Measurements from ENCODE around the gene MSI2. TPM values are rescaled to one million over a fixed set of nuclear protein-coding genes. Genes with fewer than 3 reads are reported as not detected.

Gene MSI2
- total and polyA plus RNA-seq, 9 of the 15 experiments (the other 6 are each of a cell fraction or from before 2014, with no cell fraction given): 4.6 to 61.8 (median 42.4) TPM

DNA sequence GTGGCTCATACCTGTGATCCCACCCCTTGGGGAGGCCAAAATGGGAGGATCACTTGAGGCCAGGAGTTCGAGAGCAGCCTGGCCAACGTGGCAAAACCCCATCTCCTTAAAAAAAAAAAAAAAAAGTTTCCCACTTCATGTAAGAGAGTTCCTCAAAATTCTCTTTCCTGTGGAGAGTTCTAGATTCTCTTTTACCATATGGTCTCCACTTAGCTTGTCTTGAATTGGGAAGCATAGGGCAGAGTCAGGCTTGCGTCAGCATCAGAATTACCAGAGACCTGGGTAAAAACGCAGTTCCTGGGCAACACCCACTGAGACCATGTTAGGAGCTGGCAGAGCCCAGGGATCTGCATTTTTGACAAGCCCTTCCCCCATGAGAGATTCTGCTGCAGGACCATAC is 330.4 kb downstream of the MSI2 start (continued):
- no peak for TF ChIP-seq POLR3A (IDR thresholded peaks at IDR 0.05; ENCODE audit: borderline replicate concordance, extremely low read depth, insufficient read depth, insufficient read length)
- TF ChIP-seq SMAD3 (CRISPR knock-in tag; conservative IDR thresholded peaks at IDR 0.05): no peak

DNA sequence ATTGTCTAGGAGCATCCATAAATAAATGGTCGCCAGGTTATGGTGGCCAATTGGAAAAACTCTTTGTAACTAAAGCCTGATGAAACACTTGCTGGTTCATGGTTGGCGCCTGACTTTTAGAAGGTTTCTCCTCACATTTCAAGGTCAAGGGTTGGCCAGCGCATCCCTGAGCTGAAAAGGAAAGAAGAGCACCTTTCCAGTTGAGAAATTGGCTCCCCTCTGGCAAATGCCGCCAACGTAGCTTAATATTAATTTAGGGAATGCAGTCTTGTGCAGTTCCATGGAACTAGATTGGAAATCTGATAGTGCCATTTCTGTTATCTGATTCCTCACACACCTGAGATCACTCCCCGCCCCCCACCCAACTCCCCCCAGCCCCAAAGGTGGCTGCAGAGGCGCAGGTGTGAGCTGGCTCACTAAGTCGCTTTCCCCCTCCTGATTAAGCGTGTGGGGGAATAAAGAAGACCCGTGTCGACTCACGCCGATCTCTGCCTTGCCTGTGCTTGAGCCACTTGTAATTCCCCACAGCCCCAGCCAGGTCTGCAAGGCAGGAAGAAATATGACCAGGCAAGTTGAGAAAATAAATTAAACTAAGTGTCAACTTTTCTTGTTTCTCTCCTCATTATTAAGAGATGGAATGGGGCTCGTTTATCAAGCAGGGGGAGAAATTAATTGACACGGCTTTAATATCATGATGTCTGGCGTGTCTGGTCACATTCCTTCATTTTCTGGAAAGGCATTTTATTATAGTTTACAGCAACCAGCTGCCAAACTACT is 331.1 kb downstream of the MSI2 start:
- no TSS peak for BruUV-seq (replicated peaks)
- FAIRE-seq: no peak
- H3K9me1 ChIP-seq (ENCODE audit: control insufficient read depth, insufficient read depth, low read length): no peaks in the 10 kb centered on the region
- WGBS (ENCODE audit: insufficient coverage, low coverage, missing lambda C conversion rate): 60% methylated on average over 13 of the region's 16 CpGs
- H3K9ac ChIP-seq (ENCODE audit: insufficient read depth in 1 of 2, low read depth in 2 of 2, low read length in 2 of 2): no peak overlapping the region
- TF ChIP-seq CSDE1 (IDR thresholded peaks at IDR 0.05) (no peak), SMAD2 (IDR thresholded peaks at IDR 0.05; ENCODE audit: low read depth, low read length) (no peak), NKRF (IDR thresholded peaks at IDR 0.05; ENCODE audit: borderline replicate concordance) (no peak), RFX7 (CRISPR knock-in tag; IDR thresholded peaks at IDR 0.05) (no peak), RBFOX2 (IDR thresholded peaks at IDR 0.05; ENCODE audit: low read depth, low read length) (no peak), TRIM24 (IDR thresholded peaks at IDR 0.05) (no peak)
- TF ChIP-seq, protein P1, sequence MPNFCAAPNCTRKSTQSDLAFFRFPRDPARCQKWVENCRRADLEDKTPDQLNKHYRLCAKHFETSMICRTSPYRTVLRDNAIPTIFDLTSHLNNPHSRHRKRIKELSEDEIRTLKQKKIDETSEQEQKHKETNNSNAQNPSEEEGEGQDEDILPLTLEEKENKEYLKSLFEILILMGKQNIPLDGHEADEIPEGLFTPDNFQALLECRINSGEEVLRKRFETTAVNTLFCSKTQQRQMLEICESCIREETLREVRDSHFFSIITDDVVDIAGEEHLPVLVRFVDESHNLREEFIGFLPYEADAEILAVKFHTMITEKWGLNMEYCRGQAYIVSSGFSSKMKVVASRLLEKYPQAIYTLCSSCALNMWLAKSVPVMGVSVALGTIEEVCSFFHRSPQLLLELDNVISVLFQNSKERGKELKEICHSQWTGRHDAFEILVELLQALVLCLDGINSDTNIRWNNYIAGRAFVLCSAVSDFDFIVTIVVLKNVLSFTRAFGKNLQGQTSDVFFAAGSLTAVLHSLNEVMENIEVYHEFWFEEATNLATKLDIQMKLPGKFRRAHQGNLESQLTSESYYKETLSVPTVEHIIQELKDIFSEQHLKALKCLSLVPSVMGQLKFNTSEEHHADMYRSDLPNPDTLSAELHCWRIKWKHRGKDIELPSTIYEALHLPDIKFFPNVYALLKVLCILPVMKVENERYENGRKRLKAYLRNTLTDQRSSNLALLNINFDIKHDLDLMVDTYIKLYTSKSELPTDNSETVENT (CRISPR knock-in tag; IDR thresholded peaks at IDR 0.05): no peak
- intact Hi-C loops (cut with micrococcal nuclease): no loop called here
- no peaks in the 10 kb centered on the region for H3K79me2 ChIP-seq (ENCODE audit: control insufficient read depth, insufficient read depth, low read length)
- H2AFZ ChIP-seq (ENCODE audit: low read depth, low read length): no peak overlapping the region
- in situ Hi-C loops (cut with MboI): no loop called here
- H3K36me3 ChIP-seq (ENCODE audit: control insufficient read depth, insufficient read depth, low read length): no peaks in the 10 kb centered on the region
- CTCF ChIA-PET (ENCODE audit: low intra/inter-chr PET ratio): no interaction called here
- no peak for DNase-seq (ENCODE audit: extremely low read depth in 1 of 4, low spot score in 3 of 4)
- H3K27ac ChIP-seq (ENCODE audit: extremely low read depth, low read depth, low read length): no peak overlapping the region
- no peaks in the 10 kb centered on the region for H3K4me1 ChIP-seq (replicated peaks in 1 of 2; ENCODE audit: control insufficient read depth in 2 of 2, insufficient read depth in 2 of 2, low read length in 2 of 2)
- no peak for ATAC-seq
- POLR2A ChIA-PET: interaction anchor here (0.7 to 0.9 kb wide), 2 partner anchors 14 to 214 kb away, joined by 3 read pairs; no protein-coding TSS in a partner anchor
- H3K4me2 ChIP-seq (ENCODE audit: insufficient read depth, low read length): no peak overlapping the region
- no peaks in the 10 kb centered on the region for H3K9me3 ChIP-seq (replicated peaks; ENCODE audit: control insufficient read depth, insufficient read depth, low read depth, low read length)
- no peaks in the 10 kb centered on the region for H4K20me1 ChIP-seq (replicated peaks; ENCODE audit: control insufficient read depth, insufficient read depth, low read length)
- H3K27me3 ChIP-seq (ENCODE audit: control insufficient read depth in 2 of 2, insufficient read depth in 2 of 2, low read length in 2 of 2): no peaks in the 10 kb centered on the region
- H3K4me3 ChIP-seq: no peak overlapping the region

Data from K562 (cell line).